GM18508 (cell line): ENCODE results near the gene STK24.

Experiments used
- ATAC-seq: cut with Tn5 transposase; IDR thresholded peaks from one replicate; pipeline ENCODE4 v1.9.1; 2021; ENCODE audit warnings: moderate number of reproducible peaks; ENCODE audit not compliant: insufficient read depth, unreplicated experiment

STK24 gene

GRCh38 chr13:98443329-98443728, 133.6 kb downstream of the STK24 start:
- no peak for ATAC-seq

- ATAC-seq, result no peak
Observed at GRCh38 chr13:98442391-98443230, 134.3 kb downstream of the STK24 start.

- no peak for ATAC-seq
Observed at GRCh38 chr13:98441056-98441676, 135.7 kb downstream of the STK24 start.

- ATAC-seq, result no peak
Observed at GRCh38 chr13:98440390-98441055, 136.4 kb downstream of the STK24 start.

- no peak for ATAC-seq
Observed at GRCh38 chr13:98439896-98440295, 137.0 kb downstream of the STK24 start.

- ATAC-seq, result no peak
Observed at GRCh38 chr13:98439126-98439828, 137.6 kb downstream of the STK24 start.

GRCh38 chr13:98438246-98439125, 138.4 kb downstream of the STK24 start:
- no peak for ATAC-seq

GRCh38 chr13:98436233-98436910, 140.5 kb downstream of the STK24 start:
- ATAC-seq, result no peak

- no peak for ATAC-seq
Observed at GRCh38 chr13:98435376-98435775, 141.5 kb downstream of the STK24 start.

- ATAC-seq, result no peak
Observed at GRCh38 chr13:98434060-98434459, 142.8 kb downstream of the STK24 start.

- ATAC-seq, result no peak
Observed at GRCh38 chr13:98433654-98434053, 143.3 kb downstream of the STK24 start.

- ATAC-seq, result no peak
Observed at GRCh38 chr13:98432638-98433037, 144.3 kb downstream of the STK24 start.

- no peak for ATAC-seq
Observed at GRCh38 chr13:98429977-98430736, 146.8 kb downstream of the STK24 start.

- ATAC-seq, result no peak
Observed at GRCh38 chr13:98429531-98429930, 147.4 kb downstream of the STK24 start.

- no peak for ATAC-seq
Observed at GRCh38 chr13:98429081-98429480, 147.8 kb downstream of the STK24 start.

- no peak for ATAC-seq
Observed at GRCh38 chr13:98428256-98428966, 148.5 kb downstream of the STK24 start.

GRCh38 chr13:98427331-98427995, 149.4 kb downstream of the STK24 start:
- ATAC-seq, result no peak
